ENCODE measurements around the gene SLC30A4. TPM values are rescaled to one million over a fixed set of nuclear protein-coding genes. Genes with fewer than 3 reads are reported as not detected.
A peak's percentile ranks its signal among the peaks of the same experiment; 100 is the strongest.

The SLC30A4 gene
- total RNA-seq, 1 experiment from 2014 or later: 2.1 TPM

DNA sequence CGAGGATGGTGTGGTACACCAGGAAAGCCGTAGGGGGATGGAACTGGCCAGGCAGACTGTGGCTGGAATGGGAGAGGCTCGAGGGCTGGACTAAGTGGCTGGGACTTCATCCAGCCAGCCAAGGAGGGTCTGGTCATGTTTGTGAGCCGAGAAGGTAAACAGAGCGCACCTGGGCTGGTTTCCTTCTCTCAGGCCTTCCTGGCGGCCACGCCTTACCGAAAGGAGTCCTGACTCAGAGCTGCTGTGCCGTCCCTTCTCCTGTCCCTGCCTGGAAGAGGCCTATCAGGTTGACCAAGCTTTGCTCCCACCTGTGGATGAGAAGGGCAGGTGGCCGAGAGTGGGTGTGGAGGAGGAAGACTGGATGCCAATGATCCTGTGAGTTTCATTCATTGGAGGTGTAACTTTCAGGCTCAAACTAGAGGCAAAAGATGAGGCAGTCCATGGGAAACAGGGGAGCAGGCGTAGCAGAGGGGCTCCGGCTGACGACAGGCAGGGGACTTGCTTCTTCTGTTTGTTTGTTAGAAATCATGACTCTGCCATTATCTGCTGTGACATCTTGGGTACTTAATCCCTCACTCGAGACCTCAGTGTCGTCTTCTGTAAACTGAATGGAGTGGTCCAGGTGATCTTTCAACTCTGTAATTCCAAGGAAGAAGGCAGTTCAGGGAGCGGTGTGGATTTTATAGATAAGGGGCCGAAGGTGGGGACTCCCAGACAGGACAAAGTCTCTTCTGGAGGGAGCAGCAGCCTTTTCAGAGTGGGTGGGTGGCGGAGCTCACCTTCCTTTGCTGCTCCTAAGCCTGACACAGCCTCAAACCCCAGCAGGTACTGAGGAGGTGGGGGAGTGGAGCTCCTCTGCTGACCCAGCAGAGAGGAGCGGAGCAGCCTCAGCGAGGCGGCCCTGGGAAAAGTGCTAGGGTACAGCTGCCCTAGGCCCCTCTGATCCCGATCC is 72.4 kb downstream of the SLC30A4 start:
- DNase-seq (ENCODE audit: low read depth): no peak

DNA sequence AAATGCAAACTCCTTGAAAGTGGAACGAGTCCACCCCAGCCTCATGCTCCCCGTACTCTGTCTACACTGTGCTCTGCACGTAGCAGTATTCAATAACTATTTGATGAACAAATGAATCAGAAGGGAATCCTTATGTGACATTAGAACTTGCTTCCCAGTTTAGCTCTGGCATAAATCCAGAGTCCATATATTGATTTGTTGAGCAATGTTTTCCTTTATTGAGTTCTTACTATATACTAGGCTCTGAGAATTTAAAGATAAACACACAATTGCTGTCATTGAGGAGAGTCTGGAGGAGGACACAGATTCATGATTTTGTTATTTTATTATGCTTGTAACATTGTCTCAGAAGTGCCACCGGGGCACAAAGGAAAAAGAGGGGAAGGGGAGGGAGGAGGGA is 73.2 kb downstream of the SLC30A4 start:
- DNase-seq (ENCODE audit: low read depth): no peak

DNA sequence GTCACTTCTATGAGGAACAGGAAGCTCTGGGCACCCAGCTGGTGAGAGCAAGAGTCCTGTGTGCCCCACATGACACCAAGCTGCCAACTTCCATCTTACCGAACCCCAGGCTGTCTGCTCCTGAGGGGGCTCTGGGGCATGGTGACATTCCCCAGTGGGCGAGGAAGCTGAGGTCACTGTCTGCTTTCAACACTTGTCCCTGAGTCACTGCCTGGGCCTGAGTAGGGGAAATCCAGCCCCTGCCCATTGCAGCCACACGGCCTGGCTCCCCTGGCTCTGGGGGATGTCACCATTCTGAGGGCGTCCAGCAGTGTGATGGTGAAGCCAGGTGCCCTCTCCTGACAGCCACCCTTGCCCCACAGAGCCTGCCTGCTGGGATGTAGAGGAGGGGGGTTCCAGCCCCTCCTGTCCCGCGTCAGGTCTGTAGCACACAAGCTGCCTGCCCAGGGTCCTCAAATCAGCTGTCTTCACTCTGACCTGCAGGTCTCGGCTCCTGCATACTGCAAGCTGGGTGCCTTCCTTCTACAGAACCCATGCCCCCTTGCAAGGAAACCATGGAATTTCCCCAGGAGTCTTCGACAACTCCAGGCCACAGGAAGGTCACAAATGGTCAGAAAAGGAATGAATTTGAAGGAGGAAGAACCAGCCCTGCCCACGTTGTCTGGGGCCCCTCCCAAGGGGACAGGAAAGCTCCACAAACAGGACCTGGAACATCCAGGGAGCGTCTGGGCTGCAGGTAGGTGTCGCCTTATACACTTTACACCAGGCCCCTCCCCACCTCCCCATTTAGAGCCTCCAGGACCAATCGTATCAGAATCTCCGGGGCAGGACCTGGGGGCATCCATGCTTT is 74.3 kb downstream of the SLC30A4 start:
- peak; percentile 80 for DNase-seq (ENCODE audit: low read depth)

DNA sequence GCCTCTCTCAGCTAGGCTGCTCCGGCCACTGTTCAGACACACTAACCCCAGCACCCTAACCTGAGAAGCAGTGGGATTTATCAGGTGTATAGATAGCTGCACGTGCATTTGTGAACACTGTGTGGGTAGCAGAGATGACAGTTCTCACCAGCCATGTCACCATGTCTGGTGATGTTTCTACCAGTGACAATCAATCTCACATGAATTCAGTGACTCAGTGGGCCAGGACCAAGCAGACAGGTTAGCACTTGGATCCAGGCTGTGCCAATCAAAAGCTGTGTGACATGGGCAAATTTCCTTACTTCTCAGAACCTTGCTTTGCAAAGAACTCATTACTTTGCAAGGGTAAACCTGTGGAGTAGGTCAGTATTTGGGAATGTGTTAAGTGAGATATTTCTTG is 78.9 kb downstream of the SLC30A4 start:
- no peak for DNase-seq (ENCODE audit: low read depth)

DNA sequence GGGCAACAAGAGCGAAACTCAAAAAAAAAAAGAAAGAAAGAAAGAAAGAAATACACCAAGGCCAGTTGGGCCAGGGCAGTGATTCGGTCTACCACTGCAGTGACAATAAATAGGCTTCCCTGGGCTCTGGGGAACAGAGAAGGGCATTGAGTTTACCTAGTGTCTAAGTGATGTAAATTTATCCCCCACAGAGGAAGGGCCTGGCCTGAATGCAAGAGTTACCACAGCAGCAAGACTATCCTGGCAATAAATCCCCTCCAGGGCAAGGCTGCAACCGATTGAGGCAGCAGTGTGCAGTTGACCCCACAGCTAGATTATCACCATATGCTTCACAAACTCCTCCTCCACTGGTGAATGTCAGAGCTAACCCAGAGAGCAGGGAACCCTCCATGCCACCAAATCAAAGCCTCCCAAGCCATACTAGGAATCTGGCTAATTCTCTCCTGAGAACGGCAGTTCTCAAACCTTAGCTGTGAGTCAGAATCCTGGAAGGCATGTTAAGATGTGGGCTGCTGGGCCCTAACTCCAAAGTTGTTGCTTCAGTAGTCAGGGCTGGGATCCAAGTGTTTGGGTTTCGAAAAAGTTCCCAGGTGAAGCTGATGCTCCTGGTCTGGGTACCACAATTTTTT is 79.9 kb downstream of the SLC30A4 start:
- peak; percentile 49 for DNase-seq (ENCODE audit: low read depth)

DNA sequence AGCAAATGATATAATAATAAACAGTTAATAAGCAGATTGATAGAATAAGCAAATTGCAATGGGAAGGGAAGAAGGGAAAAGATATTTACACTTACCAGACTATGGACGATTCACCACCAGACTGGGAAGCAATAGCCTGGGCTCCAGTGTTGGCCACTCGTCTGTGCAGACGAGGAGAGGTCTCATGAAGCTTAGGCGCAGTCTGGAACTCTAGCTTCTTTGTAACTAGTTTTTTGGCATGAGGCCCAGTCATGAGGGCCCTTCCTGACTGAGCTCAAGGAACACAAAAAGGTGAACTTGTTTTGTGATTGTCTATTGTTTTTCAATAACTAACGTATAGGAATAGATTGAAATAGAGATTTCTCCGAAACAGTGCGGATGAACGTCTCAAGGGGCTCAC is 80.9 kb downstream of the SLC30A4 start:
- no peak for DNase-seq (ENCODE audit: low read depth)

GRCh38 chr15:45441036-45441435 is 81.5 kb downstream of the SLC30A4 start:
- DNase-seq (ENCODE audit: low read depth): no peak

DNA sequence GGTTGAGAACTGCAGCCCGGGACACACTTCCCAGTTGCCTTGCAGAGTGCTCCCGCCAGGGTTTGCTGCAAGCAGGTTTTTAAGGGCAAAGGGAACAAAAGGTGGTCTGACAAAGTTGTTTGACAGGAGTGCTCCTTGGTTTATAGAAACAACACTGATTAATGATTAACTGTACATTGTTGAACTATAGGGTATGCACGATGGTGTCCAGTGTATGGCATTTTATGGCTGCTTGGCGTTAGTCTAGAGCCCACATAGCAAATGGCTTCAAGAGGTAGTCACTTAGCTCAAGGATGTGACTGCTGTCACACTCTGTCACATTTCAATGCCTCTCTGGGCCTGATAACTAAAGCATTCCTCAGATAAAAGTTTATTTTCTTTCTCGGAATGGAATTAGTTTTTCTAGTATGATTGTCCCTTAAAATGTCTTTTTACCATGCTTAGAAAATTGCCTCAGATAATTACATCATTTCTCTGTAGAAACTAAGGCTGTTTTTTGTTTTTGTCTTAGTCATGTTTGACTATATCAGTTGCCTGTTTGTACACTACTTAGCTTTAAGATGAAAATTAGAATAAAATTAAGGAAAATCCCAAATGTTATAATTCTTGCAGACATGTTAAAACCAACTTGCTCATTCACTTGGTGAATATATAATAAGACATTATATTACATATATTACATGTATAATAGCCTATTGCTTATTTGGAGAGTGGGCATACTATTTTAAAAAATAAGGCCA is 82.9 kb downstream of the SLC30A4 start:
- no peak for DNase-seq (ENCODE audit: low read depth)

DNA sequence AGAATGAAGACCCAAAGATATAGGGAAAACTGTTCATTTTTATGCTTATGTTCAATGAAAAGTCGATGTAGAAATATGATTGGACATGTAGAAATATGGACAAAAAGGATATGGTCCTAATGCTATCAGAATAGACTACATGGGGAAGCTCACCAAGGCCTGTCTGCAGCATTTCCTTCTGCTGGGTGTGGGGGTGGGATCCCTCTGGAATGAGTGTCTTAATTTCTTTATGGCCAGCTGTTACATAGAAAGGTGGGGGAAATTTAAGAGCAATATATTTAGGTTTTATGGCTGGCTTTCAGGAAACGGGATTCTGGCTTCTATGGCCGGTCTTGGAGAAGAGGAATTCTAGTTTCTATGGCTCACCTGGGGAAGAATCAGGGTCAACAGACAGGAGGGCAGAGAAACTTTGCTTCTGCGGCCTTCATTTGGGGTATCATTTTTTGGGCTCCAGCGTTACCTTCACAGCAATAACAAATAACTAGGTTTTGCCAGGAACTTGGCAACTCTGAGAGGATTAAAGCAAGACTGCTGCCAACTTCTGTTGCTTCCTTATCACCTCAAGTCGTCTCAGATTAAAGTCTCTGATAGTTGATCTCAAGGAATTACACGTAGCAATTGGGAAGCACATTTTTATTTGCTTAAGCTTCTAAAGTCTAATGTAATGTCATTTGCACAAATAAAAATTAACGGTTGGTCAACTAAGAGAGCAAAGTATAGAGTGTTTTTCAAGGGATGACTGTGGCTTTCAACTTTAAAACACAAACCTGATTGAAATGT is 87.2 kb downstream of the SLC30A4 start:
- DNase-seq (ENCODE audit: low read depth): no peak

- DNase-seq (ENCODE audit: low read depth): no peak
Observed at GRCh38 chr15:45434078-45434567, 88.4 kb downstream of the SLC30A4 start.

GRCh38 chr15:45431511-45431910 is 91.0 kb downstream of the SLC30A4 start:
- DNase-seq (ENCODE audit: low read depth): peak; percentile 46

DNA sequence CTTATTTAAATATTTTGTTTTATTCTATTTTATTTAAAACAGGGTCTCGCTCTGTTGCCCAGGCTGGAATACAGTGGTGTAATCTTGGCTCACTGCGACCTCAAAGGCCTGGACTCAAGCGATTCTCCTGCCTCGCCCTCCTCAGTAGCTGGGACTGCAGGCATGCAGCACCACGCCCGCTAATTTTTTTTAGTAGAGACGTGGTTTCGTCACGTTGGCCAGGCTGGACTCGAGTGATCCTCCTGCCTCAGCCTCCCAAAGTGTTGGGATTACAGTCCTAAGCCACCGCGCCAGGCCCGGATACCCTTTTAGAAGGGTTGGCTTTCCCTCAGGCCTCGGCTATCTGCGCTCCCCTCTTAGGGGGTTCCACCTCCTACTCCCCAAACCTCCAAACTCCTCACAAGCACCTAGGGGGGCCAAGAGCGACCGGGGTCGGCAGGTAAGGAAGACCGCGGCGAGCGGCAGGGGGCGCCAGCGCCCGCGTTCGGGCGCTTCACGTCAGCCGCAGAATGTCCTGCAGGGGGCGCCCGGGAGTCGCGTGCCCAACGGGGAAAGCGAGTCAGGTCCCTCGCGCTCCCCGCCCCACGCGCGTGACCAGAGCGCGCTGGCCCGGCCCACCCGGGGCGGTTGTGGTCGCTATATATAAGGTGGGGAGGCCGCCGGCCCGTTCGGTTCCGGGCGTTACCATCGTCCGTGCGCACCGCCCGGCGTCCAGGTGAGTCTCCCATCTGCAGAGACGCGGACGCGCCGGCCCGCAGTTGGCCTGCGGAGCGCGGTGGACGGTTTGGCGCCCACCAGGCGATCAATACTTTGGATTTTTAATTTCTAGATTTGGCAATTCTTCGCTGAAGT is 92.4 kb downstream of the SLC30A4 start:
- DNase-seq (ENCODE audit: low read depth): peak; percentile 71

Other genes starting within 250 kb of the SLC30A4 start
- gene GATM, start 144.2 kb downstream of the SLC30A4 start, total RNA-seq (2014; rRNA removed; shearing (Covaris generic)): 10.6 and 28.1 TPM in 2 replicates
- gene BLOC1S6, start 64.6 kb upstream of the SLC30A4 start, total RNA-seq (2014; rRNA removed; shearing (Covaris generic)): 67.6 and 73.1 TPM in 2 replicates
- gene SQOR, start 112.3 kb upstream of the SLC30A4 start, total RNA-seq (2014; rRNA removed; shearing (Covaris generic)): 35.1 and 46.1 TPM in 2 replicates

All from Daoy (cell line).